Posterior cingulate gyrus (tissue), 11 donors: ENCODE measurements around the gene ANKRA2.
"Not testable (repeated sequence)": the region's sequence is repeated elsewhere in the genome, so short reads cannot be mapped to it uniquely, and the experiment has no call there.

ENCODE experiments used
- DNase-seq, 10 donors: peaks; one replicate each; pipeline versions ENCODE4 v3.0.0 to v3.0.0-alpha.2; 2020 to 2021; ENCODE audit warnings: mixed read lengths in 3 of 10
- intact Hi-C: fragments of 100-400 bp; cut with DNase I; formaldehyde crosslinking; loops from one replicate; pipeline ENCODE4 v1.15.1; 2023

Gene ANKRA2

GRCh38 chr5:73513996-73514395 lies 51.4 kb downstream of the ANKRA2 start:
- intact Hi-C loops: no loop called here

GRCh38 chr5:73508521-73508920 lies 56.9 kb downstream of the ANKRA2 start:
- DNase-seq, intact Hi-C loops: not testable (repeated sequence)

More at GRCh38 chr5:73513996-73514395, 51.4 kb downstream of the ANKRA2 start:
- DNase-seq: no peak

- intact Hi-C loops: no loop called here
- DNase-seq: no peak
These were observed 58.4 kb downstream of the ANKRA2 start for GRCh38 chr5:73507062-73507461.

- DNase-seq: no peak
- intact Hi-C loops: no loop called here
These were observed 58.9 kb downstream of the ANKRA2 start for GRCh38 chr5:73506459-73506955.
